Erythroblast (primary cell): ENCODE measurements around the gene EVC.

Experiments
- GATA1 ChIP-seq: IDR thresholded peaks from 2 replicates; pipeline ENCODE4 v1.6.1; 2011; ENCODE audit warnings: low read depth, mild to moderate bottlenecking, control low read depth, low read length, moderate library complexity
- POLR2A ChIP-seq: IDR thresholded peaks from 2 replicates; pipeline ENCODE4 v1.6.1; 2011; ENCODE audit warnings: mild to moderate bottlenecking, low read length

GRCh38 chr4:5683566-5683965, 27.4 kb upstream of the EVC start:
- TF ChIP-seq POLR2A: no peak
- no peak for TF ChIP-seq GATA1
